GM19043 (cell line): ENCODE results near the gene LRRC56.

Experiments
- ATAC-seq: cut with Tn5 transposase; IDR thresholded peaks from one replicate; pipeline ENCODE4 v1.9.1; 2021; ENCODE audit warnings: low read depth; ENCODE audit not compliant: unreplicated experiment

Gene LRRC56

GRCh38 chr11:556662-557256, 19.4 kb downstream of the LRRC56 start:
- no peak for ATAC-seq

GRCh38 chr11:557328-558132, 20.2 kb downstream of the LRRC56 start:
- no peak for ATAC-seq

- ATAC-seq, result no peak
Observed at GRCh38 chr11:558503-558902, 21.2 kb downstream of the LRRC56 start.

GRCh38 chr11:559020-559620, 21.8 kb downstream of the LRRC56 start:
- no peak for ATAC-seq

- no peak for ATAC-seq
Observed at GRCh38 chr11:559712-560304, 22.5 kb downstream of the LRRC56 start.

- ATAC-seq, result peak; percentile 74
Observed at GRCh38 chr11:560305-561147, 23.2 kb downstream of the LRRC56 start, which contains the start of the genes LMNTD2 and RASSF7. TSS of gene LMNTD2 (minus strand) at chr11:560738. CDS start at chr11:560716, 22 bp downstream. TSS of gene RASSF7 (plus strand) at chr11:560970. CDS start at chr11:561769, 799 bp downstream.

GRCh38 chr11:561148-562003, 24.0 kb downstream of the LRRC56 start:
- peak; percentile 14 for ATAC-seq

GRCh38 chr11:562046-562645, 24.8 kb downstream of the LRRC56 start:
- no peak for ATAC-seq

- no peak for ATAC-seq
Observed at GRCh38 chr11:563066-563811, 25.9 kb downstream of the LRRC56 start.

- ATAC-seq, result no peak
Observed at GRCh38 chr11:563812-564578, 26.7 kb downstream of the LRRC56 start.

GRCh38 chr11:565921-566509, 28.7 kb downstream of the LRRC56 start:
- ATAC-seq, result no peak

- ATAC-seq, result no peak
Observed at GRCh38 chr11:567011-567628, 29.8 kb downstream of the LRRC56 start.

- ATAC-seq, result no peak
Observed at GRCh38 chr11:567629-568292, 30.4 kb downstream of the LRRC56 start.

- peak; percentile 78 for ATAC-seq
Observed at GRCh38 chr11:568306-569157, 31.2 kb downstream of the LRRC56 start.

GRCh38 chr11:569158-569885, 32.0 kb downstream of the LRRC56 start:
- ATAC-seq, result no peak
